ENCODE results near the gene NCOA1. TPM values are rescaled to one million over a fixed set of nuclear protein-coding genes. Genes with fewer than 3 reads are reported as not detected.

Gene NCOA1
- total RNA-seq, 1 experiment from 2014 or later: 24.6 TPM

GRCh38 chr2:24708537-24709152, 217.6 kb downstream of the NCOA1 start:
- no TSS peak for BruUV-seq (replicated peaks)
- in situ Hi-C loops (cut with HindIII; ENCODE audit: low pct_unique_long_range_greater_than_20kb, low sequenced_read_pairs) (no loop called here), intact Hi-C loops (cut with micrococcal nuclease; ENCODE audit: unreplicated experiment) (no loop called here)
- POLR2A ChIA-PET: no interaction called here
- TF ChIP-seq, protein P1, sequence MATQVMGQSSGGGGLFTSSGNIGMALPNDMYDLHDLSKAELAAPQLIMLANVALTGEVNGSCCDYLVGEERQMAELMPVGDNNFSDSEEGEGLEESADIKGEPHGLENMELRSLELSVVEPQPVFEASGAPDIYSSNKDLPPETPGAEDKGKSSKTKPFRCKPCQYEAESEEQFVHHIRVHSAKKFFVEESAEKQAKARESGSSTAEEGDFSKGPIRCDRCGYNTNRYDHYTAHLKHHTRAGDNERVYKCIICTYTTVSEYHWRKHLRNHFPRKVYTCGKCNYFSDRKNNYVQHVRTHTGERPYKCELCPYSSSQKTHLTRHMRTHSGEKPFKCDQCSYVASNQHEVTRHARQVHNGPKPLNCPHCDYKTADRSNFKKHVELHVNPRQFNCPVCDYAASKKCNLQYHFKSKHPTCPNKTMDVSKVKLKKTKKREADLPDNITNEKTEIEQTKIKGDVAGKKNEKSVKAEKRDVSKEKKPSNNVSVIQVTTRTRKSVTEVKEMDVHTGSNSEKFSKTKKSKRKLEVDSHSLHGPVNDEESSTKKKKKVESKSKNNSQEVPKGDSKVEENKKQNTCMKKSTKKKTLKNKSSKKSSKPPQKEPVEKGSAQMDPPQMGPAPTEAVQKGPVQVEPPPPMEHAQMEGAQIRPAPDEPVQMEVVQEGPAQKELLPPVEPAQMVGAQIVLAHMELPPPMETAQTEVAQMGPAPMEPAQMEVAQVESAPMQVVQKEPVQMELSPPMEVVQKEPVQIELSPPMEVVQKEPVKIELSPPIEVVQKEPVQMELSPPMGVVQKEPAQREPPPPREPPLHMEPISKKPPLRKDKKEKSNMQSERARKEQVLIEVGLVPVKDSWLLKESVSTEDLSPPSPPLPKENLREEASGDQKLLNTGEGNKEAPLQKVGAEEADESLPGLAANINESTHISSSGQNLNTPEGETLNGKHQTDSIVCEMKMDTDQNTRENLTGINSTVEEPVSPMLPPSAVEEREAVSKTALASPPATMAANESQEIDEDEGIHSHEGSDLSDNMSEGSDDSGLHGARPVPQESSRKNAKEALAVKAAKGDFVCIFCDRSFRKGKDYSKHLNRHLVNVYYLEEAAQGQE (IDR thresholded peaks at IDR 0.05; ENCODE audit: insufficient read depth in 1 of 2, low read depth in 2 of 2, low read length in 1 of 2): no peak
- TF ChIP-seq CTCF (IDR thresholded peaks at IDR 0.05): no peak
- no peak for TF ChIP-seq SIN3A (IDR thresholded peaks at IDR 0.05; ENCODE audit: borderline replicate concordance, insufficient read depth, low read depth, low read length)
- no peak for TF ChIP-seq TCF7L2 (IDR thresholded peaks at IDR 0.05; ENCODE audit: low read depth, low read length)
- TF ChIP-seq POLR2AphosphoS5 (IDR thresholded peaks at IDR 0.05; ENCODE audit: low read depth, low read length): no peak
- Histone ChIP-seq H3K4me1 (ENCODE audit: control insufficient read depth, insufficient read depth, low read length) (no peaks in the 10 kb centered on the region), H3K27ac (ENCODE audit: low read length) (no peak overlapping the region), H3K27me3 (ENCODE audit: control insufficient read depth, insufficient read depth, low read length) (no peaks in the 10 kb centered on the region), H3K36me3 (ENCODE audit: control insufficient read depth, insufficient read depth, low read length) (no peaks in the 10 kb centered on the region; the same call in 1 of the 2 replicates), H3K9me3 (ENCODE audit: control insufficient read depth, insufficient read depth, low read depth, low read length) (no peaks in the 10 kb centered on the region), H3K4me3 (ENCODE audit: low read depth in 2 of 2, low read length in 2 of 2) (no peak overlapping the region)
- DNase-seq (ENCODE audit: low read depth, low spot score): peak; percentile 27
- CTCF ChIA-PET: no interaction called here
- ATAC-seq: no peak

DNA sequence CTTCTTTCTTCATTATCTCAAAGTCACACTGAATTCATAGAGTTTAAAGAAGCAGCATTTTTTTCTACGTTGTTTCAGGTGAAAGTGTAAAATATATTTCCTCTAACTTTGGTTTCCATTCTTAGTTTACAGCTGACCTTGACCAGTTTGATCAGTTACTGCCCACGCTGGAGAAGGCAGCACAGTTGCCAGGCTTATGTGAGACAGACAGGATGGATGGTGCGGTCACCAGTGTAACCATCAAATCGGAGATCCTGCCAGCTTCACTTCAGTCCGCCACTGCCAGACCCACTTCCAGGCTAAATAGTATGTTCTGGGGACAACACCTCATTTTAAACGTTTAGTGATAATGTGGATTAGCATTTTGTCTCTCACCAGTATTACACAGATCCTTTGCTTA, 219.8 kb downstream of the NCOA1 start:
- H3K27me3 ChIP-seq (ENCODE audit: control insufficient read depth, insufficient read depth, low read length): no peaks in the 10 kb centered on the region
- H3K27ac ChIP-seq (ENCODE audit: low read length): no peak overlapping the region
- ATAC-seq (no peak), DNase-seq (ENCODE audit: low read depth, low spot score) (no peak)
- TF ChIP-seq, protein P1 (IDR thresholded peaks at IDR 0.05; ENCODE audit: insufficient read depth in 1 of 2, low read depth in 2 of 2, low read length in 1 of 2): no peak
- TF ChIP-seq POLR2AphosphoS5 (IDR thresholded peaks at IDR 0.05; ENCODE audit: low read depth, low read length) (no peak), CTCF (IDR thresholded peaks at IDR 0.05) (no peak), TCF7L2 (IDR thresholded peaks at IDR 0.05; ENCODE audit: low read depth, low read length) (no peak), SIN3A (IDR thresholded peaks at IDR 0.05; ENCODE audit: borderline replicate concordance, insufficient read depth, low read depth, low read length) (no peak)
- no peaks in the 10 kb centered on the region; the same call in 1 of the 2 replicates for H3K36me3 ChIP-seq (ENCODE audit: control insufficient read depth, insufficient read depth, low read length)
- H3K9me3 ChIP-seq (ENCODE audit: control insufficient read depth, insufficient read depth, low read depth, low read length): no peaks in the 10 kb centered on the region
- in situ Hi-C loops (cut with HindIII; ENCODE audit: low pct_unique_long_range_greater_than_20kb, low sequenced_read_pairs) (no loop called here), intact Hi-C loops (cut with micrococcal nuclease; ENCODE audit: unreplicated experiment) (no loop called here)
- no TSS peak for BruUV-seq (replicated peaks)
- no peak overlapping the region for H3K4me3 ChIP-seq (ENCODE audit: low read depth in 2 of 2, low read length in 2 of 2)
- ChIA-PET POLR2A (no interaction called here), CTCF (no interaction called here)
- H3K4me1 ChIP-seq (ENCODE audit: control insufficient read depth, insufficient read depth, low read length): no peaks in the 10 kb centered on the region

Data from Panc1 (cell line).